ENCODE data around the gene ZBTB48. TPM values are rescaled to one million over a fixed set of nuclear protein-coding genes. Genes with fewer than 3 reads are reported as not detected.
A peak's percentile ranks its signal among the peaks of the same experiment; 100 is the strongest.

The ZBTB48 gene
- total RNA-seq, 2 donors from 2014 or later, result 29.8 to 50.5 TPM

- Mint-ChIP-seq H3K9me3 (no peaks in the 10 kb centered on the region), H3K27ac (peak overlapping the region; percentile 83 to 95), H3K4me3 (peak overlapping the region; percentile 94), H3K4me1 (ENCODE audit: low read depth in 2 of 2) (peaks cover 30 to 38% of the 10 kb centered on the region in 2 donors), H3K27me3 (no peaks in the 10 kb centered on the region), H3K36me3 (no peaks in the 10 kb centered on the region)
- ATAC-seq (no peak), DNase-seq (ENCODE audit: low spot score) (no peak)
These were observed 20.7 kb downstream of the ZBTB48 start for GRCh38 chr1:6600410-6601048.

- ATAC-seq (peak; percentile 62 to 65), DNase-seq (ENCODE audit: low spot score) (peak; percentile 82)
- Mint-ChIP-seq H3K4me1 (ENCODE audit: low read depth in 2 of 2) (peaks cover 22 to 38% of the 10 kb centered on the region in 2 donors), H3K27ac (peak overlapping the region; percentile 83 to 95), H3K9me3 (no peaks in the 10 kb centered on the region), H3K36me3 (no peaks in the 10 kb centered on the region), H3K27me3 (no peaks in the 10 kb centered on the region), H3K4me3 (peak overlapping the region; percentile 94)
These were observed 21.5 kb downstream of the ZBTB48 start for GRCh38 chr1:6601049-6601922.

- ATAC-seq, result peak; percentile 66 to 72
These were observed 22.3 kb downstream of the ZBTB48 start for GRCh38 chr1:6601923-6602668.

GRCh38 chr1:6602669-6603237 is 23.0 kb downstream of the ZBTB48 start, which contains the start of gene KLHL21:
TSS of gene KLHL21 (minus strand) at chr1:6602869. CDS start at chr1:6602817, 52 bp downstream.
- Mint-ChIP-seq H3K27ac (peak within 1 kb of the TSS; percentile 94 to 95), H3K27me3 (no peaks in the 10 kb centered on the region), H3K36me3 (no peaks in the 10 kb centered on the region), H3K4me1 (ENCODE audit: low read depth in 2 of 2) (peaks cover 21 to 38% of the 10 kb centered on the region in 2 donors), H3K4me3 (peak within 1 kb of the TSS; percentile 94), H3K9me3 (no peaks in the 10 kb centered on the region)
- DNase-seq (ENCODE audit: low spot score), result peak; percentile 96
- ATAC-seq, result peak; percentile 89 to 93

More at GRCh38 chr1:6601923-6602668, 22.3 kb downstream of the ZBTB48 start:
- peak overlapping the region; percentile 94 for H3K4me3 Mint-ChIP-seq
- no peaks in the 10 kb centered on the region for H3K27me3 Mint-ChIP-seq
- H3K36me3 Mint-ChIP-seq, result no peaks in the 10 kb centered on the region
- H3K9me3 Mint-ChIP-seq, result no peaks in the 10 kb centered on the region
- DNase-seq (ENCODE audit: low spot score), result no peak
- peaks cover 21 to 38% of the 10 kb centered on the region in 2 donors for H3K4me1 Mint-ChIP-seq (ENCODE audit: low read depth in 2 of 2)
- peak overlapping the region; percentile 83 to 95 for H3K27ac Mint-ChIP-seq

- peak overlapping the region; percentile 79 for H3K4me3 Mint-ChIP-seq
- H3K4me1 Mint-ChIP-seq (ENCODE audit: low read depth in 2 of 2), result peaks cover 21 to 38% of the 10 kb centered on the region in 2 donors
- DNase-seq (ENCODE audit: low spot score) (peak; percentile 74), ATAC-seq (peak; percentile 40 to 65)
- peak overlapping the region; percentile 94 to 95 for H3K27ac Mint-ChIP-seq
- H3K9me3 Mint-ChIP-seq, result no peaks in the 10 kb centered on the region
- no peaks in the 10 kb centered on the region for H3K27me3 Mint-ChIP-seq
- no peaks in the 10 kb centered on the region for H3K36me3 Mint-ChIP-seq
These were observed 23.6 kb downstream of the ZBTB48 start for GRCh38 chr1:6603238-6603914.

- Mint-ChIP-seq H3K27me3 (no peaks in the 10 kb centered on the region), H3K36me3 (no peaks in the 10 kb centered on the region), H3K4me3 (peak overlapping the region; percentile 79), H3K9me3 (no peaks in the 10 kb centered on the region), H3K27ac (peak overlapping the region; percentile 94 to 95), H3K4me1 (ENCODE audit: low read depth in 2 of 2) (peaks cover 16 to 32% of the 10 kb centered on the region in 2 donors)
- DNase-seq (ENCODE audit: low spot score) (no peak), ATAC-seq (no peak)
These were observed 24.2 kb downstream of the ZBTB48 start for GRCh38 chr1:6603915-6604558.

GRCh38 chr1:6612641-6613360 is 33.0 kb downstream of the ZBTB48 start:
- peak overlapping the region; percentile 75 to 82 for H3K27ac Mint-ChIP-seq
- ATAC-seq (peak in 1 of 2 donors; percentile 55), DNase-seq (ENCODE audit: low spot score) (no peak)
- H3K4me1 Mint-ChIP-seq (ENCODE audit: low read depth in 2 of 2), result peaks cover 12 to 16% of the 10 kb centered on the region in 2 donors
- peak overlapping the region; percentile 98 for H3K4me3 Mint-ChIP-seq
- no peaks in the 10 kb centered on the region for H3K27me3 Mint-ChIP-seq
- no peaks in the 10 kb centered on the region for H3K9me3 Mint-ChIP-seq
- no peaks in the 10 kb centered on the region for H3K36me3 Mint-ChIP-seq

GRCh38 chr1:6613361-6614018 is 33.7 kb downstream of the ZBTB48 start, which contains the start of gene PHF13:
TSS of gene PHF13 (plus strand) at chr1:6613731. CDS start at chr1:6614067, 336 bp downstream.
- ATAC-seq, result peak; percentile 99
- peaks cover 12 to 16% of the 10 kb centered on the region in 2 donors for H3K4me1 Mint-ChIP-seq (ENCODE audit: low read depth in 2 of 2)
- peak within 1 kb of the TSS; percentile 98 for H3K4me3 Mint-ChIP-seq
- no peaks in the 10 kb centered on the region for H3K27me3 Mint-ChIP-seq
- H3K27ac Mint-ChIP-seq, result peak within 1 kb of the TSS; percentile 75 to 82
- H3K9me3 Mint-ChIP-seq, result no peaks in the 10 kb centered on the region
- no peaks in the 10 kb centered on the region for H3K36me3 Mint-ChIP-seq
- DNase-seq (ENCODE audit: low spot score), result peak; percentile 100

- Mint-ChIP-seq H3K27ac (no peak overlapping the region), H3K9me3 (no peaks in the 10 kb centered on the region), H3K36me3 (no peaks in the 10 kb centered on the region), H3K27me3 (no peaks in the 10 kb centered on the region), H3K4me3 (peak overlapping the region; percentile 78), H3K4me1 (ENCODE audit: low read depth in 2 of 2) (peaks cover 12 to 16% of the 10 kb centered on the region in 2 donors)
- ATAC-seq (peak in 1 of 2 donors; percentile 21), DNase-seq (ENCODE audit: low spot score) (peak; percentile 79)
These were observed 34.5 kb downstream of the ZBTB48 start for GRCh38 chr1:6614019-6614928.

GRCh38 chr1:6614929-6615785 is 35.4 kb downstream of the ZBTB48 start:
- Mint-ChIP-seq H3K9me3 (no peaks in the 10 kb centered on the region), H3K27ac (peak overlapping the region in 1 of 2 donors; percentile 60), H3K4me3 (peak overlapping the region; percentile 79), H3K4me1 (ENCODE audit: low read depth in 2 of 2) (peaks cover 12 to 16% of the 10 kb centered on the region in 2 donors), H3K36me3 (no peaks in the 10 kb centered on the region), H3K27me3 (no peaks in the 10 kb centered on the region)
- ATAC-seq (no peak), DNase-seq (ENCODE audit: low spot score) (no peak)

Measured in natural killer cell treated with Interleukin-12 subunit alpha and Interleukin-12 subunit beta and Interleukin-15 and Interleukin-18, amount 100 ng/mL, for 72 hours (primary cell).